RWPE2 (cell line): ENCODE measurements around the gene MYOF.

Experiments
- ATAC-seq: fragments of 200-7000 bp; cut with Tn5 transposase; 3 replicates; pipeline ENCODE4 v1.9.1; 2021; ENCODE audit warnings: low read depth
- DNase-seq: peaks from one replicate; pipeline ENCODE4 v3.0.0-alpha.2; 2020; ENCODE audit warnings: low spot score
- H3K27ac ChIP-seq: fragments of 450-650 bp; 2 replicates; pipeline ENCODE4 v1.5.1; 2017; ENCODE audit warnings: mild to moderate bottlenecking; ENCODE audit not compliant: poor library complexity, severe bottlenecking
- H3K27me3 ChIP-seq: fragments of 250-450 bp; sonication (Bioruptor Pico); 2 replicates; pipeline ENCODE4 v1.5.1; 2021; ENCODE audit warnings: mild to moderate bottlenecking, moderate library complexity; ENCODE audit not compliant: insufficient read depth, poor library complexity, severe bottlenecking
- H3K36me3 ChIP-seq: fragments of 250-450 bp; sonication (Bioruptor Pico); 2 replicates; pipeline ENCODE4 v1.5.1; 2020; ENCODE audit warnings: low read depth, mild to moderate bottlenecking, moderate library complexity
- H3K4me1 ChIP-seq: fragments of 250-450 bp; sonication (Bioruptor Pico); 2 replicates; pipeline ENCODE4 v1.5.1; 2021; ENCODE audit warnings: mild to moderate bottlenecking, moderate library complexity; ENCODE audit not compliant: insufficient read depth, poor library complexity, severe bottlenecking
- H3K4me3 ChIP-seq: fragments of 250-450 bp; sonication (Bioruptor Pico); 2 replicates; pipeline ENCODE4 v1.5.1; 2021; ENCODE audit warnings: mild to moderate bottlenecking, moderate library complexity; ENCODE audit not compliant: severe bottlenecking
- H3K9me3 ChIP-seq: fragments of 250-450 bp; sonication (Bioruptor Pico); 2 replicates; pipeline ENCODE4 v1.5.1; 2021; ENCODE audit warnings: mild to moderate bottlenecking, moderate library complexity; ENCODE audit not compliant: severe bottlenecking
- TF ChIP-seq, protein P1 (sequence below): fragments of 450-650 bp; IDR thresholded peaks from one replicate; pipeline ENCODE4 v1.5.1; 2017; ENCODE audit warnings: mild to moderate bottlenecking, moderate library complexity; ENCODE audit not compliant: poor library complexity, severe bottlenecking

MYOF gene

DNA sequence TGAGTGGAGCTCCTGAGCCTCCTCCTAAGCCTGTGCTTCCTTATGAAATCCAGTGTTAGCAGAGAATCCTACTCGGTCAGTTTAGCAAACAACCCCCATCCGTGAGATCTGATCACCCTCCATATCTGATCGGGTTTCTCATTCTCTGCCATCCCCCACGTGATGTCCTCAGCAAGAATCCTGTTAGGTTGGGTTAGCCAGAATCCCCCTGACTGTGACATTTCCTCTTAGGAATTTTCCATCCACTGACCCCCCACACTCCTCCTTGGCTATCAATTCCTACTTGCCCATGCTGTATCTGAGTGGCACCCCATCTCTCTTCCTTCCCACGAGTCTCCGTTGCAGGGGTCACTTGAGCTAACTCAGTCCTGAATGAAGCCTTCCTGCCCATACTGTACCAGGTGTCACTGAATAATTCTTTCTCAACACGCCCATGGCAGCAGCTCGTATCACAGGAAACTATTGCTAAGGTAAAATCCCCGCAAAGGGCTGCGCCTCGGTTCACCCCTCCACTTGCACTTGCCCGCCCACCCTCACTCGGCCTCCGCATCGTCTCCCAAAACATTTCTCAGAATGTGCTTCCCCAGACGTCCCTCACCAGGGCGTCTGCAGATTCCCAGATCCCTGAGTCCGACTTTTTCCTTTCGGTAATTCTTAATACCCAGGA, 44.1 kb downstream of the MYOF start:
- H3K27ac ChIP-seq: peak overlapping the region; percentile 99
- no peak for DNase-seq
- ATAC-seq: no peak
- no peaks in the 10 kb centered on the region for H3K27me3 ChIP-seq
- peaks cover 78% of the 10 kb centered on the region for H3K4me1 ChIP-seq
- H3K4me3 ChIP-seq: no peak overlapping the region
- TF ChIP-seq, protein P1, sequence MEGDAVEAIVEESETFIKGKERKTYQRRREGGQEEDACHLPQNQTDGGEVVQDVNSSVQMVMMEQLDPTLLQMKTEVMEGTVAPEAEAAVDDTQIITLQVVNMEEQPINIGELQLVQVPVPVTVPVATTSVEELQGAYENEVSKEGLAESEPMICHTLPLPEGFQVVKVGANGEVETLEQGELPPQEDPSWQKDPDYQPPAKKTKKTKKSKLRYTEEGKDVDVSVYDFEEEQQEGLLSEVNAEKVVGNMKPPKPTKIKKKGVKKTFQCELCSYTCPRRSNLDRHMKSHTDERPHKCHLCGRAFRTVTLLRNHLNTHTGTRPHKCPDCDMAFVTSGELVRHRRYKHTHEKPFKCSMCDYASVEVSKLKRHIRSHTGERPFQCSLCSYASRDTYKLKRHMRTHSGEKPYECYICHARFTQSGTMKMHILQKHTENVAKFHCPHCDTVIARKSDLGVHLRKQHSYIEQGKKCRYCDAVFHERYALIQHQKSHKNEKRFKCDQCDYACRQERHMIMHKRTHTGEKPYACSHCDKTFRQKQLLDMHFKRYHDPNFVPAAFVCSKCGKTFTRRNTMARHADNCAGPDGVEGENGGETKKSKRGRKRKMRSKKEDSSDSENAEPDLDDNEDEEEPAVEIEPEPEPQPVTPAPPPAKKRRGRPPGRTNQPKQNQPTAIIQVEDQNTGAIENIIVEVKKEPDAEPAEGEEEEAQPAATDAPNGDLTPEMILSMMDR: no peak
- H3K9me3 ChIP-seq: no peaks in the 10 kb centered on the region
- H3K36me3 ChIP-seq: peaks cover 59% of the 10 kb centered on the region

DNA sequence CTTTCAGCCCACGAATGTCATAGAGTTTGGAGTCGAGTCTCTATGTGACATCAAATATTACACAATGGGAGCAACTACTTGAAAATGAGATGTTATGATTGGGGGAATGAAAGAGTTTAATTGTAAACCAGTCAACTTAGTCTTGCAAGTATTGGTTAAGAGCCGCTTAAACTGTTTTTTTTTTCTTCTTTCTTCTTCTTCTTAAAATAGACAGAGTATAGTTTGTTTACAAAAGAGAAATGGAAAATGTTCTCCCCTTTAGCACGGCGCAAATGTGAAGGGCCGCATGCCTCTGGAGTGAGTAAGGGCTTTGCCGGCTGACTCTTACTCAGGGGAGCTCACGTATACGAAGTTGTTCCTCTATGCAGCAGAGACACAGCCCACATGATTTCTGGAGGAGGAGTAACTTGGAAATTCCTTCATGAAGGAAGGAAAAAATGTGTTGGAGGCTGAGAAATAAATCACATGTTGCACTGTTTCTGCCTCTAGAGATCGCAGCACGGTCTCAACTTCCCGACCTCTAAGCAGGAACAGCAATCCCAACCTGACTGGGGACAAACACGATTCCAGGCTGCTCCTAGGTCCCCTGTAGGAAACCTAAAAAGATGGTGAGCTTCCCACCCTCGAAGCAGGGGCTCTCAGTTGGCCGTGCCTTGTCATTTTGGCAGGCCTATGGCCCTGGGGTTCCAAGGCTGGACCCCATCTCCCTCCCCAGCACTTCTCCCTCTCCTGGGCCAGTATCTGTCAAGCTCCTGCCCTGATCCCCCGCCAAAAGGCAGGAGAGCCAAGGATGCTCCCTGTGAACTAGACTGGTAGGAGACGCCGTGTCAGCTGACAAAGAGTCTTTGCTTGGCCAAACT, 44.8 kb downstream of the MYOF start:
- ATAC-seq: peak; percentile 90
- Histone ChIP-seq H3K9me3 (no peaks in the 10 kb centered on the region), H3K27me3 (no peaks in the 10 kb centered on the region), H3K4me3 (no peak overlapping the region), H3K36me3 (peaks cover 61% of the 10 kb centered on the region), H3K27ac (peak overlapping the region; percentile 99), H3K4me1 (peaks cover 72% of the 10 kb centered on the region)
- TF ChIP-seq, protein P1: no peak
- DNase-seq: peak; percentile 87

DNA sequence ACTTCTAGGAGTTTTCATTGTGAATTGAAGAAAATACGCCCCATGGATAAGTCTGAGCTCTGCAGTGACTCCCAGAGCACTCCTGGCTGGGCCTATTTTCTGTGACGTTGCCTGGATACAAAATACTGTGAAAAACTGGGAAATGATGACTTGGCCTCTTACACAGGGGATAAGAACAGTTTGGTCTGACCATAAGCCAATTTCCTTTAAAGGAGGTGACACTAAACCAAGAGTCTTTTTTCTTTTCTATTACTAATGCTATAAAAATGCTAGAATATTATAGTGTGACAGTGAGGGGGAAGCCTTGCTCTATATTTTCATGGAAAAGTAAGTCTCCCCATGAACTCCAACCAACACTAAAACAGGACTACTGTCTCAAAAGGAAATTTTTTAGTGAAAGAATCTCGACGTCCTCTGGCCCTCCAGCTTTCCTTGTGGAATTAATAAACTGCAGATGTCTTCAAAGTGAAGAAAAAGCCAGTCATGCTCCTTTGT, 45.5 kb downstream of the MYOF start:
- Histone ChIP-seq H3K27ac (peak overlapping the region; percentile 99), H3K4me3 (no peak overlapping the region), H3K36me3 (peaks cover 62% of the 10 kb centered on the region), H3K27me3 (no peaks in the 10 kb centered on the region), H3K4me1 (peaks cover 66% of the 10 kb centered on the region), H3K9me3 (no peaks in the 10 kb centered on the region)
- TF ChIP-seq, protein P1: no peak
- no peak for DNase-seq
- ATAC-seq: peak; percentile 58

DNA sequence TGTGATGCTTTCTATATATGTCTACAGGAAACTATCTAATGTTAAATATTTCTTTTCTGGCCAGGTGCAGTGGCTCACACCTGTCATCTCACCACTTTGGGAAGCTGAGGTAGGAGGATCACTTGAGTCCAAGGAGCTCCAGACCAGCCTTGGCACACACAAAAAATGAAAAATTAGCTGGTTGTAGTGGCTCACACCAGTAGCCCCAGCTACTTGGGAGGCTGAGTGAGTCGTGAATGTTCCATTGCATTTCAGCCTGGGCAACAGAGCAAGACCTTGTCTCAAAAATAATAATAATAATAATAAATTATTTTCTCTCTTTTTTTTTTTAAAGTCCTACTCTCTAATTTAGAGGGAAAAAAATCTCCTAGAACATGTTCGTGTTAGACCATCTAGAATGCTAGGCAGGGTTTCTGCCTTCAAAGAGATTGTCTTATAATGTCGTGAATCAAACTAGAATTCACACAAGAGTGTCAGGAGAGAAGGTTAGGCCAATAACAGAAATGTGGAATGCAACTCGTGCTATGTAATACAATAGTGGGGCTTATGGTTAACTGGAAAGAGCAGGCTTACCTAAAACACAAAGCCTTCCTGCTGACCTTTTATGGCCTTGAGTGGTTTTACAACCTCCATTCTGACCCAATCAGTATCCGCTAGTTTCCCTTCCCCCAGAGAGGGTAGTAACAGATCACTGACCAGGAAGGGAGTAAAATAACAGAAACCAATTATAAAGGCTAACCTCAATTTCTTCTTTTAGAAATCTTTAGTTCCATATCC, 46.3 kb downstream of the MYOF start:
- ATAC-seq (no peak), DNase-seq (no peak)
- Histone ChIP-seq H3K27me3 (no peaks in the 10 kb centered on the region), H3K9me3 (no peaks in the 10 kb centered on the region), H3K36me3 (peaks cover 66% of the 10 kb centered on the region), H3K4me3 (no peak overlapping the region), H3K4me1 (peaks cover 57% of the 10 kb centered on the region), H3K27ac (peak overlapping the region; percentile 99)
- TF ChIP-seq, protein P1: no peak
